Upper lobe of right lung (tissue), 1 donor: ENCODE measurements around the gene HDAC11. TPM values are rescaled to one million over a fixed set of nuclear protein-coding genes. Genes with fewer than 3 reads are reported as not detected.
A peak's percentile ranks its signal among the peaks of the same experiment; 100 is the strongest.

ENCODE experiments used
- ATAC-seq: fragments of 200-7000 bp; cut with Tn5 transposase; one replicate; pipeline ENCODE4 v1.9.1; 2020; ENCODE audit warnings: mild to moderate bottlenecking, moderate library complexity
- DNase-seq: peaks from one replicate; pipeline ENCODE4 v3.0.0-alpha.2; 2020
- H3K27ac ChIP-seq: fragments of 200-600 bp; one replicate; pipeline ENCODE4 v1.8.0; 2022
- H3K27me3 ChIP-seq: fragments of 200-600 bp; one replicate; pipeline ENCODE4 v1.8.0; 2022; ENCODE audit warnings: mild to moderate bottlenecking
- H3K36me3 ChIP-seq: fragments of 200-600 bp; one replicate; pipeline ENCODE4 v1.8.0; 2022
- H3K4me1 ChIP-seq: fragments of 200-600 bp; one replicate; pipeline ENCODE4 v1.8.0; 2022
- H3K4me3 ChIP-seq: fragments of 200-600 bp; one replicate; pipeline ENCODE4 v1.8.0; 2022; ENCODE audit warnings: mild to moderate bottlenecking
- H3K9me3 ChIP-seq: fragments of 200-600 bp; one replicate; pipeline ENCODE4 v1.8.0; 2022
- CTCF ChIP-seq: fragments of 200-600 bp; IDR thresholded peaks from one replicate; pipeline ENCODE4 v1.8.0; 2022; ENCODE audit warnings: antibody characterized with exemption
- intact Hi-C: fragments of 100-400 bp; cut with DNase I; formaldehyde crosslinking; loops from one replicate; pipeline ENCODE4 v1.11.0; 2022
- total RNA-seq: library from RNA; stranded (reverse); fragmentation: NEBNext Ultra II Directional; extraction: Animal tissue kit (Norgen Biotek cat#: 25700); gene quantifications from one replicate; pipeline ENCODE4 v1.2.1, GENCODE V29; 2021
- donor health status: DM: no; HTN: yes; CAD: no; lungs with severe emphysema.

Gene HDAC11
- total RNA-seq, 1 donor from 2014 or later, result 15.0 TPM

- peak overlapping the region; percentile 62 for H3K4me3 ChIP-seq
- no peaks in the 10 kb centered on the region for H3K27me3 ChIP-seq
- intact Hi-C loops, result no loop called here
- DNase-seq (no peak), ATAC-seq (peak; percentile 11)
- no peaks in the 10 kb centered on the region for H3K36me3 ChIP-seq
- no peak for TF ChIP-seq CTCF
- no peaks in the 10 kb centered on the region for H3K9me3 ChIP-seq
- H3K27ac ChIP-seq, result peak overlapping the region; percentile 81
- H3K4me1 ChIP-seq, result peaks cover 6% of the 10 kb centered on the region
These were observed 28.8 kb upstream of the HDAC11 start for GRCh38 chr3:13451301-13451673.

GRCh38 chr3:13452490-13453335 lies 27.4 kb upstream of the HDAC11 start:
- DNase-seq (no peak), ATAC-seq (peak; percentile 59)
- intact Hi-C loops, result no loop called here
- Histone ChIP-seq H3K27me3 (no peaks in the 10 kb centered on the region), H3K36me3 (no peaks in the 10 kb centered on the region), H3K27ac (peak overlapping the region; percentile 81), H3K4me3 (peak overlapping the region; percentile 62), H3K9me3 (no peaks in the 10 kb centered on the region), H3K4me1 (peaks cover 6% of the 10 kb centered on the region)
- TF ChIP-seq CTCF, result peak; percentile 65

DNA sequence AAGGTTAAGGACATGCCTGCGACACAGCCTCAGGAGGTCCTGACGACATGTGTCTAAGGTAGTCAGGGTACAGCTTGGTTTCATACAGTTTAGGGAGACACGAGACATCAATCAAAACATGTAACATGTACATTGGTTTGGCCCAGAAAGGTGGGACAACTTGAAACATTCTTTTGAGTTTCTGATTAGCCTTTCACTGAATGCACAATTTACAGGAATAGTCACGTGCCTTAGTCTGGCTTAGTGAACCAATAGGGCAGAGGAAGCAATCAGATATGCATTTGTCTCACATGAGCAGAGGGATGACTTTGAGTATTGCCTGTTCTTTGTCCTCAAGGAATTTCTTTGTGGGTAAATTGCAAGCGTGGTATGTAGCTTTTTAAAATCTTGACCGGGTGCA lies 24.5 kb upstream of the HDAC11 start:
- intact Hi-C loops, result no loop called here
- H3K27me3 ChIP-seq, result no peaks in the 10 kb centered on the region
- no peaks in the 10 kb centered on the region for H3K36me3 ChIP-seq
- TF ChIP-seq CTCF, result no peak
- peaks cover 6% of the 10 kb centered on the region for H3K4me1 ChIP-seq
- ATAC-seq (no peak), DNase-seq (no peak)
- no peak overlapping the region for H3K4me3 ChIP-seq
- H3K27ac ChIP-seq, result no peak overlapping the region
- H3K9me3 ChIP-seq, result no peaks in the 10 kb centered on the region

GRCh38 chr3:13457593-13457992 lies 22.5 kb upstream of the HDAC11 start:
- Histone ChIP-seq H3K4me1 (peaks cover 1% of the 10 kb centered on the region), H3K27me3 (no peaks in the 10 kb centered on the region), H3K27ac (no peak overlapping the region), H3K9me3 (no peaks in the 10 kb centered on the region), H3K36me3 (no peaks in the 10 kb centered on the region), H3K4me3 (no peak overlapping the region)
- intact Hi-C loops, result no loop called here
- ATAC-seq (no peak), DNase-seq (no peak)
- no peak for TF ChIP-seq CTCF

GRCh38 chr3:13459605-13460340 lies 20.3 kb upstream of the HDAC11 start:
- intact Hi-C loops, result no loop called here
- Histone ChIP-seq H3K27ac (no peak overlapping the region), H3K36me3 (no peaks in the 10 kb centered on the region), H3K4me1 (no peaks in the 10 kb centered on the region), H3K4me3 (no peak overlapping the region), H3K27me3 (peaks cover 5% of the 10 kb centered on the region), H3K9me3 (no peaks in the 10 kb centered on the region)
- DNase-seq (peak; percentile 55), ATAC-seq (no peak)
- no peak for TF ChIP-seq CTCF
